Left forelimb (tissue), 1 donor: ENCODE results near the gene COX7B2.

Experiments used
- DNase-seq: peaks from one replicate; pipeline ENCODE4 v3.0.0-alpha.2; 2018; ENCODE audit warnings: low spot score

Gene COX7B2, protein sequence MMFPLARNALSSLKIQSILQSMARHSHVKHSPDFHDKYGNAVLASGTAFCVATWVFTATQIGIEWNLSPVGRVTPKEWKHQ

DNA sequence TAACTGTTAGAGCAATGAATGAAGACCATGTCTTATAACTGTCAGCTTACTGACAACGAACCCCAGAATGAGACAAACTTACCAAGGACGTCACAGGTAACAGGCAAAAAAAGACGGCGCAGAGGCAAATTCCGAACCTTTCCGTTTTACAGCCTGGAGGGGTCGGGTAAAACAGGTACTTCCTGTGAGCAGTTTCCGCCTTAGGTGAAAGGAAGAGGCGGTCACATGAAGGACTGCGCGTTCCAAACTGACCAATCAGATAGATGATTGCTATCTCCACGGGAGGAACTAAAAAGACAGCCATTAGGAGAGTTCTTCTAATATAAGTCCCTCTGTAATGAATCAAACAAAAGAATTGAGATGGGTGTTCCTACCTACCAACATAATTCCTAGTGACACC lies at the start of gene COX7B2:
COX7B2 (minus strand) TSS at position 168 of the 400 bp plus-strand sequence. CDS start 174,053 bp downstream, outside the sequence.
- DNase-seq, result no peak

DNA sequence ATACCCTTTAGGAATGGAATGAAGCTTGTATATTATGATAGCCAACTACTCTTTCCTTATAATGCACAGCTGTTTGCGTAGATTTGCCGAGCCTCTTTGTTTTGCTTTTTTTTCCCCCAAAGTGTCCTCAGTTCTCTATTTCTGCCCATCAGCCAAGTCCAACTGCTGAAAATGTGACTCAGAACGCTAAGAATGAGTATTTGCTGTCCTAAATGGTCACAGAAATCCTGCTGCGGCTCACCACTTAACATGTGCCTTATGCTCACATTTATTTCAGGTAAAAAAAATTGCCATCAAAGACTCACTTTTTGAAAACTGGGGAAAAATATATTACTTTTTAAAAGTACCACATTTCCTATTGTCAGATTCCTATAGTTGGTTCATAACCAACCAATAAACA lies 47.4 kb upstream of the COX7B2 start:
- DNase-seq, result no peak

DNA sequence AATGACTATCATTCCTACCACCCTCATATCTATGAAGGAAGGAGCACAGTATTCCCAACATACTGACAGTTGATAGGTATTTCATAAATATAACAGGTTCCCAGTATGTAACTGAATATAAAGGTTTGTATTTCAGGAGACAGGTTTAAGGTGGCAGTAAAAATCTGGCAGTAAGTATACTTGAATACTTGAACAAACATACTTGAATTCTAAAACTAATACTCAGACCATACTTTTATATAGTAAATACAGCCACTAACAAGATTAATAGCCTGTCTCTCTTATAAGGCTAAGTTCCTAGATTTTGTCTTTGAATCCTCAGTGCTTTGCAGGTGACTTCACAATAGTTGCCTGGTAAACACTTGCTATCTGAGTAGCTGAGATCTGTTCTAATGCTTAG lies 46.6 kb upstream of the COX7B2 start:
- DNase-seq, result no peak

DNA sequence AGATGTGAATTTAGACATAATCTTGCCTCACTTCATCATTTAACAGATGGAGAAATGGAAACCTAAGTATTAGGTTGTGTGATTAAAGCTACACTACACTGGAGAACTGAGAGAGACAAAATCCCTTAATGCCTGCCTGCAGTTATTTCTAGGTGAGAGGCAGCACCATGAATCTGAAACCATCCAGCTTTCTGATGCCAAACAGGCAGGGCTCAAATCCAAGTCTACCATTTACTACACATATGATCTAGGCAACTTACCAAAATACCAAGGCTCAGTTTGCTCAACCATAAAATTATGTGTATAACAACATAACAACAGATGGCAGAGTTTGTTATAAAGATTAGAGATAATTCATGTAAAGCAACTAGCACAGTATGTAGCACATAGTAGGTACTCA lies 45.6 kb upstream of the COX7B2 start:
- no peak for DNase-seq

- DNase-seq, result no peak
Observed at GRCh38 chr4:46953564-46953963, 44.5 kb upstream of the COX7B2 start.

GRCh38 chr4:46952451-46952850 lies 43.4 kb upstream of the COX7B2 start:
- DNase-seq, result no peak

DNA sequence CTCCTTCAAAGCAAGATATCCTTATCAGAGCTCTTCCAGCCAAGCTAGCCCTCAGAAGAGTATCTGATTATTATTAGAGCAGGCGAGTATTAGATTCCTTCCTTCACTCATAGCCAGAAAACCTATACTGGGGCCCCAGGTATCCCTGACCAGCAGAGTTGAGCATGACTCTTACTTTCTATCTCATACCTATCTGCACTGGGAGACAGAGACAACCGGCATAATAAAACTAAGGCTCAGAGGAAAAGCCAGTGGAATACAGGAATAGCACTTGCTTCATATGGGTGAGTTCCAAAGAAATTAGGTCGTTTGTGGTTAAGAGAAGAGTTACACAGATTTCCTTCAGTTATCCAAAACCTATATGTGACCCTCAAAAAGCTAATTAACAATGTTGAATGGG lies 41.8 kb upstream of the COX7B2 start:
- DNase-seq, result no peak

GRCh38 chr4:46949822-46950221 lies 40.8 kb upstream of the COX7B2 start:
- no peak for DNase-seq

DNA sequence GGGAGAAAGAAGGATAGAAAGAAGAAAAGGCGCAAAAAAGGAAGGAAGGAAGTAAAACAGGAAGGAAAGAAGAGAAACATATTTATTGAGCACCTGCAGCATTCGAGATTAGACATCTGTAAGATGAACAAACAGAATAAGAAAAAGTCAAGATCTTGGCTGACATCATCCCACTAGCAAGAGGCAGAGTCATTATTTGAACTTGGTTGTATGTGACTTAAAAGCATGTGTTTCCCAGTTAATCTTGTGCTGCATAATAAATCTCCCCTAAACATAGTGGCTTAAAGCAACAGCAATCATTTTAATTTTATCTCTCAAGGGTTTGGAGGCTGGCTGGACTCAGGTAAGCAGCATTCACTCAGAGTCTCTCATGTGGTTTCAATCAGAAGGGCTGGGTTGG lies 38.5 kb upstream of the COX7B2 start:
- DNase-seq, result no peak

DNA sequence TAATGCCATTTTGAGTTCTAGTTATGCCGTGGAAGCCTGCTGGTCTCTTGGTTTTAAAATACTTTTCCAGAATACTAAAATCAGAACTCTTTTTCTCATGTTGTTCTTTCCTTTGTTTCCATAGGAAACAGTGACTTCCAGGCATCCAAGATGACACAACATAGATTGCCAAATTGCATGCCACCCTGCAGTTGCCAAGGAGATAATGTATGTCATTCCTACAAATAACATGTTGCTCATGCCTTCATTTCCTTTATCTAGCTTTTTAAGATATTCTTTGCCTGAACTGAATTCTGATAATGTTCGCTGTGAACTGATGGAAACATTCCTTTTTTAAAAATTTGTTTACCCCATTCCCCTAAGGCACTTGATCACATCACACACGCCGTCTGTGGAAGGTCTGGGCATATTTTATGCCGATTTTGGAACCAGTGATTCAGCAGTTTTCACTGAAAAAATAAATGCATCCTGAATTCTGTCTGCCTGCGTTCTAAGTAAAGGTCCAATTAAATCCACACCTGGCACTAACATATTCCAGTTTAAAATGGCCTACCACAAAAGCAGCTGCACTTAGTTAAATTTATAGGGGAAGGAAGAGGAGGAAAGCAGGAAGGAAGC lies 38.0 kb upstream of the COX7B2 start:
- DNase-seq, result no peak

GRCh38 chr4:46945062-46945461 lies 36.0 kb upstream of the COX7B2 start:
- no peak for DNase-seq

- no peak for DNase-seq
Observed at GRCh38 chr4:46944345-46944744, 35.3 kb upstream of the COX7B2 start.

DNA sequence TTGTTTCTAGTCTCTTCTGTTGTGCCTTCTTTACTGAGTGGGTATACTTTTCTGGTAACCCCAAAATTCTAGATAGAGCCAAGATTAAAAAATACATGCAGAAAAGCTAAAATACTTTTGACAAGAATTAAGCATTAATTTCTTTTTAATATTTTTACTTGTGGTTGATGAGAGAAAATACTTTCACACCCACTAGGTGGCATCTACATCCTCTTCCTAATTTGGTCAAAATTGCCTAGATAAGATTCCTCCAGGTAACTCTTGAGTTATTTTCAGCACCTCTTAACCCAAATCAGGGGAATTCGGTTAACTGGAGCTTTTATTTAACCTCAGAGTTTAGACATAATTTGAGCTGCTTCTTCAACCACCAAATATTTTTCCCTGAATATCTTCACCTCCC lies 28.4 kb upstream of the COX7B2 start:
- DNase-seq, result no peak

DNA sequence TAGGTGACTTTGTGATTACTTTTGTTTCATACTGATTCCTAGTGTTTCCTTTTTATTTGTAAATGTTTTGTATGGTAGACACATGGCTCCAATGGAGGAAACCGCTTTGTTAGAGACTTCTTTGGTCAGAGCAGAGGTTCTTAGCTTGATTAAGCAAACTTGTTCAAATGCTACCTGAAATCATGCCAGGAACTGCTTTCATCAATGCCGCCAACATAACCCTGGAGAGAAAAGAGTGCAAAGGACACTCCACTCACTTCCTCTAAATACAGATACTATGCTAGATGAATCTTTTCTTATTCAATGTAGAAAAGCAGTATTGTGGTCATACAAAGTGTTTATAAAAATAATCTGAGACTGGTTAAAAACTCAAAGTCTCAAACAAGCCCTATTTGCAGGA lies 25.7 kb upstream of the COX7B2 start:
- DNase-seq, result no peak

DNA sequence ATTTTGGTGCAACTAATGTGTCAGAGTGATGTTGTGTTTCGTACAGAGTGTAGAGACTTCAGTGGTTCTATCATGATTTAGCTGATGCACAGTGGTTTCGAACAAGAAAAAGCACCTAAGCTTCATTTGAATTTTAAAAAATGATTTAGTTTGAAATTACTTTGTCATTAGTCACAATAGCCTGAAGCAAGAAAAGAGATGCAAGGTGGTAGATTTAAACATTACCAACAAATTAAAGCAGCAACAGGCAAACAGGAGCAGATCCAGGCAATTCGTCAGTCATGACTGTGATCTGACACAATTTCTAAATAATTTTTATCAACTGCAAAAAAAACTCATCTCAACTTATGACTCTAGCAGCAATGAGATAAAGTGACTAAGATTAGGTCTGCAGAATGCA lies 24.6 kb upstream of the COX7B2 start:
- DNase-seq, result no peak

DNA sequence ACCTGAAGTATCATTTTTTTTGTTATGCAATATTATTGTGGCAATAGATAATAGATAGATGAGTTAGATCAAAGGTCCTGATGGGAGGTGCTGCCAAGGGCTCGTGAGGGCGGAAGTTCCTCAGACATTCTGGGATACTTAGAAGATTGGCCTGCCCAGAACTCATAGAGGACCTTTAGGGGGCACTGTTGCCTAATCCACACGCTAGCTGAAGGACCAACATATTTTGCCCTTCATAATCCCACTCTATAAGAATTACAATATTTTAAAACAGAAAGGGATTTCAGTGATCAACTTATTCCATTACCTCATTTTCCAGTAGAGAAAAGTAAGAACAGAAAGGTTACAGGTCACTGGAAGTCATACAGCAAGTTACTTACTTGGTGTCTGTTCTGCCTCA lies 22.9 kb upstream of the COX7B2 start:
- no peak for DNase-seq

- DNase-seq, result no peak
Observed at GRCh38 chr4:46930891-46931290, 21.8 kb upstream of the COX7B2 start.

DNA sequence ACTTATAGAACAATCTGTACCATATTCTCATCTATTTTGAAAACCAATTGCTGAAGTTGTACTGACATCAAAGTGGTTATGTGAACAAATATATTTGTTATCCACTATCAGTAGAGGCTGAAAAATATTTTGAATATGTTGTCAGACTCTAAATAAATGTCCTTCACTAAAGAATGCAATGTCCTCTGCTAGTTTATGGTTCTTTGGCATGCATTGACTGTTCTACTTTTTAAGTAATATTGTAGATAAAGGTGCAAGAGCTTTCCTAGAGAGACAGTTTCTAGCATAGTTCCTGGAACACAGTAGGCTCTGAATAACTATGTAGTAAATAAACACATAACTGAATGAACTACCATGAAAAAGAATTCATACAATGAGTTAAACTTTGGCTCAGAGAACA lies 18.2 kb upstream of the COX7B2 start:
- no peak for DNase-seq

GRCh38 chr4:46924789-46925529 lies 15.9 kb upstream of the COX7B2 start:
- no peak for DNase-seq

- no peak for DNase-seq
Observed at GRCh38 chr4:46922205-46922604, 13.2 kb upstream of the COX7B2 start.

DNA sequence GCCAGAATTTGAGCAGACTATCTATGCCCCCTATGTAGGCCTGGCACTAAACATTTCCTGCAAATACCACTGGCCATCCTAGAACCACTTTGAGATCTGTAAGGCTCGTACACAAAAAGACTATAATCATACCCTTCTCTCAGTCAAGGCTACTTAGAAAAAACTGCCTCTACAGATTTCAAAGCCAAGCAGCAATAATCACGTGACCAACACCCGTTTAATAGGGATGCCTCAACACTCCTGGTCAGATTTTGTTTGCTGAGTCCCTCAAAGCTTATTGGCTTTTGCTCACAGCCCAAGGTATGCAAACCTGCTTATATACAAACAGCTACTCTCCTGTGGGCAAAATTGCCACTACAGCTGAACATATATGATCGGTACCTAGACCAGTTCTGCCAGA lies 897 bp downstream of the COX7B2 start:
- DNase-seq, result no peak

DNA sequence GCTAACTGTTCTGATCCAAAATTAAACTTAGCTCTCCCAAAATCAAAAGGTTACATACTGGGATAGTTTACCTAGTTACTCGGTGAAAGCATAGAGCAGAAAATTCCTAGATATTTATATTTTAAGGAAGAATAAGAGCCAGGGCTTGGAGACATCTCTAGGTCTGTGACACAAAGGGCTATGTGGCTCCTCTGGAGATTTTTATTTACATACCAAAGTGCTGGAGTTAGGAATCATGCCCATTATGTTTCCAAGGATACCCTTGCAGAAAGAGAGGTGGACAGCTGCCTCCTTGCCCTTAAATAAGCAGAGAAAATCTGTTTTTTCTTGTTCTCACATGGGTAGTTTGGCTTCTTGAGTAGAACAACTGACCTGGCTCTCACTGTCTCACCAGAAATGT lies 9.0 kb downstream of the COX7B2 start:
- no peak for DNase-seq

- no peak for DNase-seq
Observed at GRCh38 chr4:46894826-46895225, 14.2 kb downstream of the COX7B2 start.

- DNase-seq, result no peak
Observed at GRCh38 chr4:46890056-46890455, 19.0 kb downstream of the COX7B2 start.
